ENCODE results near the gene VAV1. TPM values are rescaled to one million over a fixed set of nuclear protein-coding genes. Genes with fewer than 3 reads are reported as not detected.

VAV1 gene
- total and polyA plus RNA-seq, 2 of the 13 experiments (the other 11 are each of a cell fraction or from before 2014, with no cell fraction given) = not detected

GRCh38 chr19:6729573-6730152 lies 42.8 kb upstream of the VAV1 start (continued):
- TF ChIP-seq YY1 (IDR thresholded peaks at IDR 0.05; ENCODE audit: insufficient read depth, insufficient replicate concordance, low read depth, low read length) = peak; percentile 49
- no peak for TF ChIP-seq USF2 (IDR thresholded peaks at IDR 0.05; ENCODE audit: low read depth, low read length)
- 0 out of 2 replicates have a peak, but pooled peaks have one; percentile 27 for TF ChIP-seq USF2 (CRISPR knock-in tag; IDR thresholded peaks at IDR 0.05; ENCODE audit: borderline replicate concordance)
- TF ChIP-seq ZEB1 (IDR thresholded peaks at IDR 0.05; ENCODE audit: insufficient replicate concordance, low read depth) = peak; percentile 41
- TF ChIP-seq, protein P1, sequence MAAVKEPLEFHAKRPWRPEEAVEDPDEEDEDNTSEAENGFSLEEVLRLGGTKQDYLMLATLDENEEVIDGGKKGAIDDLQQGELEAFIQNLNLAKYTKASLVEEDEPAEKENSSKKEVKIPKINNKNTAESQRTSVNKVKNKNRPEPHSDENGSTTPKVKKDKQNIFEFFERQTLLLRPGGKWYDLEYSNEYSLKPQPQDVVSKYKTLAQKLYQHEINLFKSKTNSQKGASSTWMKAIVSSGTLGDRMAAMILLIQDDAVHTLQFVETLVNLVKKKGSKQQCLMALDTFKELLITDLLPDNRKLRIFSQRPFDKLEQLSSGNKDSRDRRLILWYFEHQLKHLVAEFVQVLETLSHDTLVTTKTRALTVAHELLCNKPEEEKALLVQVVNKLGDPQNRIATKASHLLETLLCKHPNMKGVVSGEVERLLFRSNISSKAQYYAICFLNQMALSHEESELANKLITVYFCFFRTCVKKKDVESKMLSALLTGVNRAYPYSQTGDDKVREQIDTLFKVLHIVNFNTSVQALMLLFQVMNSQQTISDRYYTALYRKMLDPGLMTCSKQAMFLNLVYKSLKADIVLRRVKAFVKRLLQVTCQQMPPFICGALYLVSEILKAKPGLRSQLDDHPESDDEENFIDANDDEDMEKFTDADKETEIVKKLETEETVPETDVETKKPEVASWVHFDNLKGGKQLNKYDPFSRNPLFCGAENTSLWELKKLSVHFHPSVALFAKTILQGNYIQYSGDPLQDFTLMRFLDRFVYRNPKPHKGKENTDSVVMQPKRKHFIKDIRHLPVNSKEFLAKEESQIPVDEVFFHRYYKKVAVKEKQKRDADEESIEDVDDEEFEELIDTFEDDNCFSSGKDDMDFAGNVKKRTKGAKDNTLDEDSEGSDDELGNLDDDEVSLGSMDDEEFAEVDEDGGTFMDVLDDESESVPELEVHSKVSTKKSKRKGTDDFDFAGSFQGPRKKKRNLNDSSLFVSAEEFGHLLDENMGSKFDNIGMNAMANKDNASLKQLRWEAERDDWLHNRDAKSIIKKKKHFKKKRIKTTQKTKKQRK (IDR thresholded peaks at IDR 0.05; ENCODE audit: low read length) = no peak
- TF ChIP-seq ZBTB4 (CRISPR knock-in tag; IDR thresholded peaks at IDR 0.05; ENCODE audit: borderline replicate concordance) = peak; percentile 97; the same call in 1 of the 2 replicates
- TF ChIP-seq NONO (IDR thresholded peaks at IDR 0.05) = no peak
- TF ChIP-seq NONO (CRISPR knock-in tag; conservative IDR thresholded peaks at IDR 0.05) = peak; percentile 75; the same call in 1 of the 2 replicates
- TF ChIP-seq ZC3H13 (CRISPR knock-in tag; IDR thresholded peaks at IDR 0.05) = peak; percentile 55; the same call in 1 of the 2 replicates
- TF ChIP-seq, protein P2, sequence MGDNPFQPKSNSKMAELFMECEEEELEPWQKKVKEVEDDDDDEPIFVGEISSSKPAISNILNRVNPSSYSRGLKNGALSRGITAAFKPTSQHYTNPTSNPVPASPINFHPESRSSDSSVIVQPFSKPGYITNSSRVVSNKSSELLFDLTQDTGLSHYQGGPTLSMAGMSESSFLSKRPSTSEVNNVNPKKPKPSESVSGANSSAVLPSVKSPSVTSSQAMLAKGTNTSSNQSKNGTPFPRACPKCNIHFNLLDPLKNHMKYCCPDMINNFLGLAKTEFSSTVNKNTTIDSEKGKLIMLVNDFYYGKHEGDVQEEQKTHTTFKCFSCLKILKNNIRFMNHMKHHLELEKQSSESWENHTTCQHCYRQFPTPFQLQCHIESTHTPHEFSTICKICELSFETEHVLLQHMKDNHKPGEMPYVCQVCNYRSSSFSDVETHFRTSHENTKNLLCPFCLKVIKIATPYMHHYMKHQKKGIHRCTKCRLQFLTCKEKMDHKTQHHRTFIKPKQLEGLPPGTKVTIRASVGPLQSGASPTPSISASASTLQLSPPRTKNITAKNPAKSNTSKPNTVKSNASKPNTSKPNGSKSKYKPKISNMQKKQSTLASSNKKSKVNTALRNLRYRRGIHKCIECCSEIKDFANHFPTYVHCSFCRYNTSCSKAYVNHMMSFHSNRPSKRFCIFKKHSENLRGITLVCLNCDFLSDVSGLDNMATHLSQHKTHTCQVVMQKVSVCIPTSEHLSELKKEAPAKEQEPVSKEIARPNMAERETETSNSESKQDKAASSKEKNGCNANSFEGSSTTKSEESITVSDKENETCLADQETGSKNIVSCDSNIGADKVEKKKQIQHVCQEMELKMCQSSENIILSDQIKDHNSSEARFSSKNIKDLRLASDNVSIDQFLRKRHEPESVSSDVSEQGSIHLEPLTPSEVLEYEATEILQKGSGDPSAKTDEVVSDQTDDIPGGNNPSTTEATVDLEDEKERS (CRISPR knock-in tag; IDR thresholded peaks at IDR 0.05) = 0 out of 2 replicates have a peak, but pooled peaks have one; percentile 39
- no peak for TF ChIP-seq CCAR2 (optimal IDR thresholded peaks at IDR 0.05; ENCODE audit: low read depth, low read length)
- TF ChIP-seq ZFP36L1 (CRISPR knock-in tag; IDR thresholded peaks at IDR 0.05) = 0 out of 2 replicates have a peak, but pooled peaks have one; percentile 46
- TF ChIP-seq BRD4 (CRISPR knock-in tag; IDR thresholded peaks at IDR 0.05) = no peak
- peak; percentile 21 for TF ChIP-seq NRL (CRISPR knock-in tag; IDR thresholded peaks at IDR 0.05; ENCODE audit: borderline replicate concordance)
- 0 out of 2 replicates have a peak, but pooled peaks have one; percentile 22 for TF ChIP-seq ZNF552 (CRISPR knock-in tag; IDR thresholded peaks at IDR 0.05; ENCODE audit: borderline replicate concordance)
